H1 (cell line): ENCODE measurements around the gene NFATC1. TPM values are rescaled to one million over a fixed set of nuclear protein-coding genes. Genes with fewer than 3 reads are reported as not detected.

Experiments
- CTCF ChIA-PET: fragments of 300-600 bp; sonication (Branson Sonifier 250); formaldehyde crosslinking; loops from one replicate; lab custom pipeline; 2021; ENCODE audit not compliant: partially characterized antibody; lab: Charles Lee
- POLR2A ChIA-PET: fragments of 300-600 bp; sonication (Branson Sonifier 250); formaldehyde crosslinking; loops from one replicate; lab custom pipeline; 2021; ENCODE audit warnings: inconsistent platforms; ENCODE audit not compliant: partially characterized antibody; lab: Charles Lee
- DNase-seq, 2 experiments: peaks; one replicate each; pipeline versions ENCODE4 v3.0.0 to v3.0.0-alpha.2; 2010 to 2022; ENCODE audit warnings: low spot score in 2 of 2, low read depth in 1 of 2, mixed read lengths in 1 of 2
- FAIRE-seq: peaks from 2 replicates; lab custom pipeline; 2011; peaks lifted over from hg19 to GRCh38; lab: Jason Lieb, UNC
- H2AFZ ChIP-seq: 2 replicates; pipeline ENCODE4 v1.8.1; 2012; ENCODE audit warnings: low read length, inconsistent platforms
- H2AK5ac ChIP-seq: 2 replicates; pipeline ENCODE4 v1.6.1; 2013; ENCODE audit warnings: low read depth, low read length
- H2BK120ac ChIP-seq: replicated peaks from 2 replicates; pipeline ENCODE3; 2013; ENCODE audit warnings: low read depth, low read length, inconsistent platforms
- H2BK12ac ChIP-seq: 2 replicates; pipeline ENCODE4 v1.6.1; 2013; ENCODE audit warnings: low read depth, low read length
- H2BK15ac ChIP-seq: 2 replicates; pipeline ENCODE4 v1.6.1; 2013; ENCODE audit warnings: low read length
- H2BK20ac ChIP-seq: 2 replicates; pipeline ENCODE4 v1.6.1; 2013; ENCODE audit warnings: low read length
- H2BK5ac ChIP-seq: 2 replicates; pipeline ENCODE4 v1.6.1; 2013; ENCODE audit warnings: low read depth, low read length
- H3K14ac ChIP-seq: 2 replicates; pipeline ENCODE4 v1.6.1; 2013; ENCODE audit warnings: inconsistent platforms; ENCODE audit not compliant: insufficient read length
- H3K18ac ChIP-seq: 2 replicates; pipeline ENCODE4 v1.6.1; 2013; ENCODE audit warnings: low read length; ENCODE audit errors: extremely low read depth
- H3K23ac ChIP-seq: 2 replicates; pipeline ENCODE4 v1.6.1; 2013; ENCODE audit warnings: inconsistent platforms; ENCODE audit not compliant: insufficient read length
- H3K23me2 ChIP-seq: 2 replicates; pipeline ENCODE4 v1.6.1; 2013; ENCODE audit warnings: low read depth, low read length
- H3K27ac ChIP-seq: 2 replicates; pipeline ENCODE4 v1.6.1; 2011; ENCODE audit warnings: low read depth, low read length, inconsistent platforms
- H3K27me3 ChIP-seq, 4 experiments: replicated peaks in 1 of 4; 1 replicate in 1 of 4; 2 replicates in 3 of 4; pipeline versions ENCODE4 v1.6.1 to v1.8.1; 2011 to 2013; ENCODE audit warnings: low read length in 3 of 4, mild to moderate bottlenecking in 3 of 4, inconsistent platforms in 2 of 4, mixed read lengths in 2 of 4, moderate library complexity in 1 of 4; ENCODE audit not compliant: control insufficient read depth in 3 of 4, insufficient read depth in 3 of 4; ENCODE audit errors: extremely low read depth in 1 of 4
- H3K36me3 ChIP-seq, 4 experiments: 2 replicates each; pipeline versions ENCODE4 v1.6.1 to v1.8.1; 2011 to 2013; ENCODE audit warnings: mild to moderate bottlenecking in 4 of 4, low read length in 3 of 4, moderate library complexity in 2 of 4, control low read depth in 1 of 4, inconsistent platforms in 1 of 4; ENCODE audit not compliant: insufficient read depth in 4 of 4, control insufficient read depth in 2 of 4
- H3K4ac ChIP-seq: replicated peaks from 2 replicates; pipeline ENCODE3; 2013; ENCODE audit warnings: low read length, low read depth, mixed read lengths, inconsistent platforms; ENCODE audit not compliant: insufficient read length
- H3K4me1 ChIP-seq, 4 experiments: replicated peaks in 1 of 4; 1 replicate in 1 of 4; 2 replicates in 3 of 4; pipeline versions ENCODE4 v1.6.1 to v1.8.1; 2011 to 2013; ENCODE audit warnings: low read length in 3 of 4, inconsistent platforms in 2 of 4, mixed read lengths in 1 of 4; ENCODE audit not compliant: insufficient read depth in 4 of 4, control insufficient read depth in 3 of 4
- H3K4me2 ChIP-seq, 2 experiments: 2 replicates each; pipeline versions ENCODE4 v1.6.1 to v1.8.1; 2011 to 2013; ENCODE audit warnings: low read depth in 2 of 2, low read length in 2 of 2, control low read depth in 1 of 2, inconsistent platforms in 1 of 2, mild to moderate bottlenecking in 1 of 2; ENCODE audit not compliant: insufficient read depth in 1 of 2
- H3K4me3 ChIP-seq, 4 experiments: fragments of 200-600, 300-600 bp in 1 of 4; sonication (generic), shearing (Covaris generic), sonication (Bioruptor Twin) in 1 of 4; 2 replicates each; pipeline versions ENCODE4 v1.5.1 to v1.8.1; 2011 to 2016; ENCODE audit warnings: low read length in 4 of 4, low read depth in 3 of 4, control low read depth in 2 of 4, inconsistent platforms in 2 of 4, mild to moderate bottlenecking in 2 of 4, mixed read lengths in 1 of 4, moderate library complexity in 1 of 4; ENCODE audit not compliant: insufficient read depth in 2 of 4; ENCODE audit errors: extremely low read depth in 1 of 4
- H3K56ac ChIP-seq: replicated peaks from 2 replicates; pipeline ENCODE3; 2013; ENCODE audit warnings: low read depth, mild to moderate bottlenecking, mixed read lengths, low read length, inconsistent platforms; ENCODE audit not compliant: insufficient read length
- H3K79me1 ChIP-seq: 2 replicates; pipeline ENCODE4 v1.6.1; 2013; ENCODE audit warnings: low read depth, low read length, control low read depth
- H3K79me2 ChIP-seq, 2 experiments: 2 replicates each; pipeline versions ENCODE4 v1.6.1 to v1.8.1; 2012 to 2013; ENCODE audit warnings: low read length in 2 of 2, mild to moderate bottlenecking in 2 of 2, inconsistent platforms in 1 of 2; ENCODE audit not compliant: insufficient read depth in 2 of 2, control insufficient read depth in 1 of 2
- H3K9ac ChIP-seq, 4 experiments: replicated peaks in 1 of 4; 1 replicate in 1 of 4; 2 replicates in 3 of 4; pipeline versions ENCODE4 v1.6.1 to v1.8.1; 2011 to 2013; ENCODE audit warnings: low read depth in 3 of 4, low read length in 3 of 4, control low read depth in 2 of 4, mild to moderate bottlenecking in 2 of 4, moderate library complexity in 2 of 4, inconsistent platforms in 1 of 4; ENCODE audit errors: extremely low read depth in 1 of 4
- H3K9me3 ChIP-seq, 2 experiments: 2 replicates each; pipeline versions ENCODE4 v1.6.1 to v1.8.1; 2012 to 2013; ENCODE audit warnings: mild to moderate bottlenecking in 2 of 2, moderate library complexity in 2 of 2, control low read depth in 1 of 2, inconsistent platforms in 1 of 2, low read depth in 1 of 2, low read length in 1 of 2, mixed read lengths in 1 of 2; ENCODE audit not compliant: insufficient read depth in 2 of 2
- H4K20me1 ChIP-seq, 2 experiments: replicated peaks in 1 of 2; 2 replicates each; pipeline versions ENCODE3 to v1.8.1; 2011 to 2013; ENCODE audit warnings: inconsistent platforms in 2 of 2, low read length in 2 of 2, mild to moderate bottlenecking in 1 of 2; ENCODE audit not compliant: insufficient read depth in 2 of 2, control insufficient read depth in 1 of 2
- H4K5ac ChIP-seq: 2 replicates; pipeline ENCODE4 v1.6.1; 2013; ENCODE audit warnings: low read length, low read depth, mixed read lengths, inconsistent platforms; ENCODE audit not compliant: insufficient read length
- H4K8ac ChIP-seq: 2 replicates; pipeline ENCODE4 v1.8.0; 2013; ENCODE audit warnings: mild to moderate bottlenecking, moderate library complexity, low read length, inconsistent platforms; ENCODE audit not compliant: insufficient read depth; ENCODE audit errors: extremely low read depth
- H4K91ac ChIP-seq: replicated peaks from 2 replicates; pipeline ENCODE3; 2013; ENCODE audit warnings: low read length, mixed read lengths, inconsistent platforms; ENCODE audit not compliant: insufficient read length
- BACH1 ChIP-seq: IDR thresholded peaks from 2 replicates; pipeline ENCODE4 v1.6.1; 2012; ENCODE audit warnings: low read length, improper control_type of control experiment
- BCL11A ChIP-seq, 2 experiments: IDR thresholded peaks; one replicate each; pipeline ENCODE4 v1.6.1; 2011; ENCODE audit warnings: low read depth in 2 of 2, low read length in 2 of 2, mild to moderate bottlenecking in 2 of 2
- CBX8 ChIP-seq: fragments of 300-800, 300-1000 bp; sonication (generic); IDR thresholded peaks from 2 replicates; pipeline ENCODE4 v1.7.1; 2016; ENCODE audit warnings: low read depth, low read length, borderline replicate concordance
- CTBP2 ChIP-seq: IDR thresholded peaks from 2 replicates; pipeline ENCODE4 v1.7.0; 2011; ENCODE audit warnings: borderline replicate concordance, mild to moderate bottlenecking, moderate library complexity, mixed read lengths, low read length; ENCODE audit not compliant: insufficient read depth, insufficient read length
- GTF2F1 ChIP-seq: IDR thresholded peaks from 2 replicates; pipeline ENCODE4 v1.6.1; 2012; ENCODE audit warnings: low read depth, low read length, improper control_type of control experiment, borderline replicate concordance
- KDM1A ChIP-seq: fragments of 200-600, 300-600 bp; sonication (generic); IDR thresholded peaks from 2 replicates; pipeline ENCODE4 v1.7.1; 2016; ENCODE audit warnings: mild to moderate bottlenecking, low read length, borderline replicate concordance
- MAFK ChIP-seq: IDR thresholded peaks from 2 replicates; pipeline ENCODE4 v1.6.1; 2012; ENCODE audit warnings: low read depth, mild to moderate bottlenecking, improper control_type of control experiment, low read length
- NANOG ChIP-seq: IDR thresholded peaks from 2 replicates; pipeline ENCODE4 v1.6.1; 2011; ENCODE audit warnings: low read length, low read depth, mild to moderate bottlenecking, inconsistent platforms; ENCODE audit not compliant: insufficient read depth, poor library complexity, severe bottlenecking
- RNF2 ChIP-seq: fragments of 200-900, 300-1000 bp; sonication (generic); IDR thresholded peaks from 2 replicates; pipeline ENCODE4 v1.7.1; 2016; ENCODE audit warnings: borderline replicate concordance, low read depth, mild to moderate bottlenecking, antibody characterized with exemption, low read length; ENCODE audit not compliant: poor library complexity, severe bottlenecking; ENCODE audit errors: missing control alignments
- WGBS, 2 experiments: shearing (Covaris generic) in 1 of 2; methylation state at CpG; one replicate each; pipeline versions ENCODE4 v1.1.6 to v1.1.7; 2013 to 2015; ENCODE audit warnings: low lambda C conversion rate in 2 of 2, mixed read lengths in 2 of 2, inconsistent platforms in 1 of 2, low coverage in 1 of 2, missing lambda C conversion rate in 1 of 2; ENCODE audit not compliant: insufficient replicate concordance in 2 of 2, insufficient coverage in 1 of 2, insufficient read length in 1 of 2; ENCODE audit errors: extremely low coverage in 1 of 2, missing lambda C conversion rate in 1 of 2; 5-methylcytosine and 5-hydroxymethylcytosine counted together
- polyA plus RNA-seq, 7 experiments: library from polyadenylated mRNA; depleted of rRNA in 3 of 7; stranded (reverse) in 5 of 7; unstranded in 2 of 7; fragments of >200 nt in 5 of 7; fragments of 200-250 nt in 2 of 7; gene quantifications; 1 replicate in 5 of 7; 2 replicates in 1 of 7; 4 replicates in 1 of 7; pipeline versions ENCODE4 v1.2.1 to v1.2.3, GENCODE V29; 2011 to 2013; ENCODE audit warnings: missing spikeins in 2 of 7, mixed read lengths in 2 of 7
- total RNA-seq: library from RNA; stranded (reverse); fragmentation: NEBNext Ultra II Directional; extraction: Animal tissue kit (Norgen Biotek cat#: 25700); gene quantifications from 2 replicates; pipeline ENCODE4 v1.2.1, GENCODE V29; 2021
- TF ChIP-seq, protein P1 (sequence below), 3 experiments: IDR thresholded peaks; 1 replicate in 2 of 3; 2 replicates in 1 of 3; pipeline versions ENCODE4 v1.5.1 to v1.6.1; 2011; ENCODE audit warnings: low read length in 3 of 3, mild to moderate bottlenecking in 3 of 3, inconsistent platforms in 2 of 3, low read depth in 1 of 3, moderate library complexity in 1 of 3; ENCODE audit not compliant: insufficient read depth in 1 of 3; ENCODE audit errors: control extremely low read depth in 1 of 3

NFATC1 gene
- total and polyA plus RNA-seq, 2 of the 8 experiments (the other 6 are each of a cell fraction or from before 2014, with no cell fraction given): 2.0 to 6.6 TPM

DNA sequence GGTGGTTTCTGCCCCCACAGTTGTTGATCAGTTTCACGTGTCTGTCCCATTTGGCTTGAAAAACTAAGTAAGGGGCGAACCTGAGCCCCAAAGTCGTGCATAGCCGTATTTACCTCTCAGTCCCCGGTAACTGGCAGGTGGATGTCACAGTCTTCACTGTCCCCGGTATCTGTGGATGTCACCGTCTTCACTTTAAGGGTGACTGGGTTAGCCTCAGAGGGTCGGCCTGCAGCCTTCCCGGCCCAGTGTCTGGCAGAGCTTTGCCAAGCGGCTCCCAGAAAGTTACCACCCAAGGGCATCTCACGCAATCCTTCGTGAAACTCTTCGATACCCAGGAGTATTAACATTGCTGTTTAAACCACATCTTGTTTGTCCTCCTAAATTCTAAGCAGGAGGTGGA lies 158.6 kb downstream of the NFATC1 start:
- Histone ChIP-seq H3K27me3 (no peaks in the 10 kb centered on the region), H4K20me1 (no peaks in the 10 kb centered on the region), H2AFZ (no peak overlapping the region), H2AK5ac (no peak overlapping the region), H4K91ac (no peak overlapping the region), H2BK15ac (no peak overlapping the region), H3K56ac (no peak overlapping the region), H2BK120ac (no peak overlapping the region), H3K79me1 (no peaks in the 10 kb centered on the region), H3K27ac (no peak overlapping the region), H3K9me3 (peaks cover 0 to 6% of the 10 kb centered on the region in 2 experiments; a peak in 1 of 4 replicates), H2BK5ac (no peak overlapping the region), H3K23me2 (no peaks in the 10 kb centered on the region), H3K79me2 (no peaks in the 10 kb centered on the region), H3K4me2 (no peak overlapping the region), H2BK20ac (no peak overlapping the region), H2BK12ac (no peak overlapping the region), H3K14ac (no peak overlapping the region), H3K18ac (no peak overlapping the region), H3K9ac (no peak overlapping the region), H3K36me3 (no peaks in the 10 kb centered on the region), H4K5ac (no peak overlapping the region), H3K4ac (no peak overlapping the region), H3K23ac (no peak overlapping the region), H4K8ac (no peak overlapping the region; the same call in 1 of the 2 replicates), H3K4me3 (no peak overlapping the region), H3K4me1 (no peaks in the 10 kb centered on the region; a peak in 1 of 7 replicates)
- DNase-seq (no peak), FAIRE-seq (no peak)
- CTCF ChIA-PET: interaction anchor here (1.4 kb wide), 1 partner anchor 13 kb away, joined by 3 read pairs; no protein-coding TSS in a partner anchor
- POLR2A ChIA-PET: no interaction called here
- WGBS, 2 experiments: 91% methylated on average over 13 of the region's 13 CpGs; no CpG with 5 or more reads in 1 of the 2 experiments
- TF ChIP-seq BACH1: no peak
- TF ChIP-seq GTF2F1: no peak
- no peak for TF ChIP-seq CBX8
- TF ChIP-seq KDM1A: no peak
- TF ChIP-seq, protein P1, sequence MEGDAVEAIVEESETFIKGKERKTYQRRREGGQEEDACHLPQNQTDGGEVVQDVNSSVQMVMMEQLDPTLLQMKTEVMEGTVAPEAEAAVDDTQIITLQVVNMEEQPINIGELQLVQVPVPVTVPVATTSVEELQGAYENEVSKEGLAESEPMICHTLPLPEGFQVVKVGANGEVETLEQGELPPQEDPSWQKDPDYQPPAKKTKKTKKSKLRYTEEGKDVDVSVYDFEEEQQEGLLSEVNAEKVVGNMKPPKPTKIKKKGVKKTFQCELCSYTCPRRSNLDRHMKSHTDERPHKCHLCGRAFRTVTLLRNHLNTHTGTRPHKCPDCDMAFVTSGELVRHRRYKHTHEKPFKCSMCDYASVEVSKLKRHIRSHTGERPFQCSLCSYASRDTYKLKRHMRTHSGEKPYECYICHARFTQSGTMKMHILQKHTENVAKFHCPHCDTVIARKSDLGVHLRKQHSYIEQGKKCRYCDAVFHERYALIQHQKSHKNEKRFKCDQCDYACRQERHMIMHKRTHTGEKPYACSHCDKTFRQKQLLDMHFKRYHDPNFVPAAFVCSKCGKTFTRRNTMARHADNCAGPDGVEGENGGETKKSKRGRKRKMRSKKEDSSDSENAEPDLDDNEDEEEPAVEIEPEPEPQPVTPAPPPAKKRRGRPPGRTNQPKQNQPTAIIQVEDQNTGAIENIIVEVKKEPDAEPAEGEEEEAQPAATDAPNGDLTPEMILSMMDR (IDR thresholded peaks at IDR 0.05; ENCODE audit: control extremely low read depth in 1 of 3, insufficient read depth in 1 of 3, low read depth in 1 of 3, low read length in 3 of 3): no peak
- no peak for TF ChIP-seq RNF2
- TF ChIP-seq BCL11A (IDR thresholded peaks at IDR 0.05; ENCODE audit: low read depth in 2 of 2, low read length in 2 of 2): no peak
- TF ChIP-seq CTBP2: no peak
- no peak for TF ChIP-seq MAFK
- TF ChIP-seq NANOG: no peak
